GM12878 (cell line): Measurements from ENCODE around the gene AEBP1. TPM values are rescaled to one million over a fixed set of nuclear protein-coding genes. Genes with fewer than 3 reads are reported as not detected.

Experiments
- ATAC-seq: fragments of 200-7000 bp; cut with Tn5 transposase; 3 replicates; pipeline ENCODE4 v1.9.1; 2020; ENCODE audit warnings: mild to moderate bottlenecking, moderate library complexity
- BruUV-seq: library from RNA; stranded (reverse); fragments of 400-500 nt; replicated peaks from 2 replicates; lab custom pipeline; 2021; lab: Mats Ljungman, UMichigan
- CTCF ChIA-PET: fragments of 300-600 bp; sonication (Branson Sonifier 250); formaldehyde crosslinking; extraction: SDS; loops from one replicate; lab custom pipeline; 2021; ENCODE audit warnings: inconsistent platforms; lab: Yijun Ruan, JAX
- POLR2A ChIA-PET: fragments of 350-600 bp; formaldehyde crosslinking; extraction: SDS; loops from one replicate; lab custom pipeline; 2021; ENCODE audit warnings: inconsistent platforms; lab: Charles Lee
- RAD21 ChIA-PET: fragments of 300-600 bp; sonication (Branson Sonifier 250); formaldehyde crosslinking; loops from one replicate; lab custom pipeline; 2023; ENCODE audit warnings: antibody characterized with exemption; ENCODE audit not compliant: unreplicated experiment; lab: Charles Lee
- SMC1A ChIA-PET: fragments of 300-600 bp; sonication (Branson Sonifier 250); formaldehyde crosslinking; loops from one replicate; lab custom pipeline; 2023; ENCODE audit not compliant: unreplicated experiment, uncharacterized antibody; lab: Charles Lee
- DNase-seq: peaks from one replicate; pipeline ENCODE4 v3.0.0-alpha.2; 2011; ENCODE audit warnings: low read depth, low spot score
- FAIRE-seq: peaks from 3 replicates; lab custom pipeline; 2011; peaks lifted over from hg19 to GRCh38; lab: Jason Lieb, UNC
- H2AFZ ChIP-seq: 2 replicates; pipeline ENCODE4 v1.6.0; 2011; ENCODE audit warnings: low read depth, low read length, control low read depth; ENCODE audit not compliant: control insufficient read depth
- H3K27ac ChIP-seq: 2 replicates; pipeline ENCODE4 v1.5.1; 2011; ENCODE audit warnings: control low read depth; ENCODE audit not compliant: control insufficient read depth, insufficient read depth
- H3K27me3 ChIP-seq, 2 experiments: replicated peaks in 1 of 2; 2 replicates each; pipeline versions ENCODE4 v1.6.0 to v1.6.1; 2011; ENCODE audit warnings: low read length in 1 of 2; ENCODE audit not compliant: control insufficient read depth in 2 of 2, insufficient read depth in 2 of 2
- H3K36me3 ChIP-seq, 2 experiments: 2 replicates each; pipeline ENCODE4 v1.5.1; 2011; ENCODE audit warnings: low read length in 1 of 2; ENCODE audit not compliant: control insufficient read depth in 2 of 2, insufficient read depth in 2 of 2
- H3K4me1 ChIP-seq: 2 replicates; pipeline ENCODE4 v1.6.1; 2011; ENCODE audit warnings: mild to moderate bottlenecking, low read length, moderate library complexity, mixed read lengths; ENCODE audit not compliant: control insufficient read depth, insufficient read depth
- H3K4me2 ChIP-seq: 2 replicates; pipeline ENCODE4 v1.6.0; 2011; ENCODE audit warnings: control low read depth; ENCODE audit not compliant: control insufficient read depth, insufficient read depth
- H3K4me3 ChIP-seq: fragments of 200-600 bp; sonication (generic); 2 replicates; pipeline ENCODE4 v1.5.1; 2016
- H3K79me2 ChIP-seq: 2 replicates; pipeline ENCODE4 v1.6.0; 2011; ENCODE audit warnings: low read length; ENCODE audit not compliant: control insufficient read depth, insufficient read depth
- H3K9ac ChIP-seq: 2 replicates; pipeline ENCODE4 v1.8.0; 2011; ENCODE audit warnings: low read length, control low read depth, mixed read lengths; ENCODE audit not compliant: control insufficient read depth, insufficient read depth
- H3K9me3 ChIP-seq: replicated peaks from 3 replicates; pipeline ENCODE4 v1.5.1; 2011; ENCODE audit warnings: mild to moderate bottlenecking, low read length; ENCODE audit not compliant: control insufficient read depth, insufficient read depth
- H4K20me1 ChIP-seq: 2 replicates; pipeline ENCODE4 v1.6.0; 2011; ENCODE audit not compliant: control insufficient read depth, insufficient read depth
- BACH1 ChIP-seq: fragments of 450-650 bp; IDR thresholded peaks from 2 replicates; pipeline ENCODE4 v1.6.1; 2017; ENCODE audit warnings: mild to moderate bottlenecking, borderline replicate concordance
- GABPA ChIP-seq: IDR thresholded peaks from 2 replicates; pipeline ENCODE4 v1.6.1; 2014; ENCODE audit warnings: antibody characterized with exemption, low read depth, mild to moderate bottlenecking, inconsistent platforms
- MXI1 ChIP-seq: fragments of 150-350 bp; IDR thresholded peaks from 2 replicates; pipeline ENCODE4 v1.6.1; 2011; ENCODE audit warnings: low read depth, mild to moderate bottlenecking, inconsistent platforms, low read length, improper control_type of control experiment
- PML ChIP-seq: IDR thresholded peaks from 2 replicates; pipeline ENCODE4 v1.6.1; 2012; ENCODE audit warnings: low read length, inconsistent platforms
- POLR2AphosphoS5 ChIP-seq: IDR thresholded peaks from 2 replicates; pipeline ENCODE4 v1.6.1; 2011; ENCODE audit warnings: mild to moderate bottlenecking, low read length, inconsistent platforms
- ZBED1 ChIP-seq: IDR thresholded peaks from 2 replicates; pipeline ENCODE4 v1.6.1; 2016; ENCODE audit warnings: borderline replicate concordance
- ZNF207 ChIP-seq: fragments of 450-650 bp; IDR thresholded peaks from 2 replicates; pipeline ENCODE4 v1.6.1; 2014; ENCODE audit warnings: antibody characterized with exemption, mild to moderate bottlenecking, borderline replicate concordance
- WGBS: methylation state at CpG from one replicate; pipeline ENCODE4 v1.1.6; 2016; ENCODE audit warnings: low lambda C conversion rate; ENCODE audit not compliant: insufficient replicate concordance, insufficient coverage; ENCODE audit errors: missing lambda C conversion rate; 5-methylcytosine and 5-hydroxymethylcytosine counted together
- in situ Hi-C: fragments of 300-500 bp; cut with MboI; formaldehyde crosslinking; loops from 9 replicates; pipeline ENCODE4 v1.14.3; 2018; ENCODE audit warnings: mixed read lengths
- intact Hi-C: fragments of 100-400 bp; cut with micrococcal nuclease; formaldehyde crosslinking; loops from one replicate; pipeline ENCODE4 v1.14.2; 2022; ENCODE audit not compliant: unreplicated experiment
- polyA plus RNA-seq, 11 experiments: library from polyadenylated mRNA; depleted of rRNA in 4 of 11; unstranded in 6 of 11; stranded (reverse) in 5 of 11; fragments of >200 nt; fragmentation: Nextera tagmentation in 4 of 11; fragmentation: Illumina TruSeq in 1 of 11; extraction: Ambion mirVana in 4 of 11; extraction: Trizol in 1 of 11; gene quantifications; 1 replicate in 1 of 11; 2 replicates in 10 of 11; pipeline versions ENCODE4 v1.2.1 to v1.2.3, GENCODE V29; 2011 to 2016; ENCODE audit warnings: inconsistent platforms in 2 of 11, missing spikeins in 2 of 11, low read depth in 1 of 11
- total RNA-seq, 4 experiments: library from RNA; depleted of rRNA in 3 of 4; stranded (reverse); fragments of >200 nt in 3 of 4; fragmentation: Illumina TruSeq in 1 of 4; extraction: Trizol in 1 of 4; gene quantifications; 2 replicates each; pipeline versions ENCODE4 v1.2.1 to v1.2.3, GENCODE V29; 2013 to 2021
- TF ChIP-seq, protein P1 (sequence below): fragments of 450-650 bp; formaldehyde crosslinking; IDR thresholded peaks from 2 replicates; pipeline ENCODE4 v1.5.0; 2022; ENCODE audit warnings: mild to moderate bottlenecking, missing genetic modification characterization
- TF ChIP-seq, protein P2 (sequence below): IDR thresholded peaks from 2 replicates; pipeline ENCODE4 v1.6.1; 2012; ENCODE audit warnings: low read depth, low read length, improper control_type of control experiment
- TF ChIP-seq, protein P3 (sequence below): IDR thresholded peaks from 2 replicates; pipeline ENCODE4 v1.6.1; 2011; ENCODE audit warnings: low read depth, low read length, improper control_type of control experiment, borderline replicate concordance
- TF ChIP-seq, protein P4 (sequence below): IDR thresholded peaks from 2 replicates; pipeline ENCODE4 v1.6.1; 2012; ENCODE audit warnings: low read length, inconsistent platforms
- TF ChIP-seq, protein P5 (sequence below): IDR thresholded peaks from 2 replicates; pipeline ENCODE4 v1.6.1; 2012; ENCODE audit warnings: mild to moderate bottlenecking, low read depth, low read length
- TF ChIP-seq, protein P6 (sequence below): IDR thresholded peaks from 2 replicates; pipeline ENCODE4 v1.6.1; 2011; ENCODE audit warnings: borderline replicate concordance, low read depth, mild to moderate bottlenecking, moderate library complexity, mixed read lengths, low read length; ENCODE audit not compliant: insufficient read depth; ENCODE audit errors: extremely low read length

The AEBP1 gene
- total and polyA plus RNA-seq, 10 of the 15 experiments (the other 5 are each of a cell fraction or from before 2014, with no cell fraction given), result 0.06 to 0.23 (median 0.11) TPM; not detected in 5

DNA sequence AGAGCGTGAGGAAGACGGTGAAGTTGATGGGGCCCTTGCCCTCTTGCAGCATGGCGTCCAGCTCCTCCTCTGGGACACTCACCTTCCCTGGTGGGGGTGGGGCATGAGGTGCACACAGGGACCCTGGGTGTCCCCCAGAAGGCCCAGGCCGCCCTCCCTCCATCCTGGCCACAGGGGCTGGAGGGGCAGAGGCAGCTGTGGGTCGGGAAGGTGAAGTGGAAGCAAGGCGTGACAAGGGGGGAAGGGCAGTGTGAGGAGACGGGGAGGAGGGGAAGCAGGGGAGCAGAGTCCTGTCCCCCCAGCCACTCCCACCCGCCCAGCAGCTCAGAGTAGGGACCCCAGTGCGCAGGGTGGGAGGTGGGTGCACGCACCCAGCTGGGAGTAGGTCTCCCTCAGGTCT is 36.2 kb downstream of the AEBP1 start:
- Histone ChIP-seq H3K9me3 (no peaks in the 10 kb centered on the region), H3K27me3 (no peaks in the 10 kb centered on the region), H3K4me2 (no peak overlapping the region), H4K20me1 (no peaks in the 10 kb centered on the region), H3K79me2 (no peaks in the 10 kb centered on the region), H3K4me1 (no peaks in the 10 kb centered on the region), H2AFZ (no peak overlapping the region), H3K4me3 (no peak overlapping the region), H3K27ac (no peak overlapping the region), H3K36me3 (no peaks in the 10 kb centered on the region), H3K9ac (no peak overlapping the region)
- no TSS peak for BruUV-seq
- RAD21 ChIA-PET, result no interaction called here
- FAIRE-seq (no peak), ATAC-seq (no peak), DNase-seq (no peak)
- POLR2A ChIA-PET, result no interaction called here
- 35% methylated on average over 8 of the region's 10 CpGs for WGBS
- in situ Hi-C loops, result no loop called here
- SMC1A ChIA-PET, result no interaction called here
- CTCF ChIA-PET, result no interaction called here
- intact Hi-C loops, result no loop called here
- TF ChIP-seq, protein P1, sequence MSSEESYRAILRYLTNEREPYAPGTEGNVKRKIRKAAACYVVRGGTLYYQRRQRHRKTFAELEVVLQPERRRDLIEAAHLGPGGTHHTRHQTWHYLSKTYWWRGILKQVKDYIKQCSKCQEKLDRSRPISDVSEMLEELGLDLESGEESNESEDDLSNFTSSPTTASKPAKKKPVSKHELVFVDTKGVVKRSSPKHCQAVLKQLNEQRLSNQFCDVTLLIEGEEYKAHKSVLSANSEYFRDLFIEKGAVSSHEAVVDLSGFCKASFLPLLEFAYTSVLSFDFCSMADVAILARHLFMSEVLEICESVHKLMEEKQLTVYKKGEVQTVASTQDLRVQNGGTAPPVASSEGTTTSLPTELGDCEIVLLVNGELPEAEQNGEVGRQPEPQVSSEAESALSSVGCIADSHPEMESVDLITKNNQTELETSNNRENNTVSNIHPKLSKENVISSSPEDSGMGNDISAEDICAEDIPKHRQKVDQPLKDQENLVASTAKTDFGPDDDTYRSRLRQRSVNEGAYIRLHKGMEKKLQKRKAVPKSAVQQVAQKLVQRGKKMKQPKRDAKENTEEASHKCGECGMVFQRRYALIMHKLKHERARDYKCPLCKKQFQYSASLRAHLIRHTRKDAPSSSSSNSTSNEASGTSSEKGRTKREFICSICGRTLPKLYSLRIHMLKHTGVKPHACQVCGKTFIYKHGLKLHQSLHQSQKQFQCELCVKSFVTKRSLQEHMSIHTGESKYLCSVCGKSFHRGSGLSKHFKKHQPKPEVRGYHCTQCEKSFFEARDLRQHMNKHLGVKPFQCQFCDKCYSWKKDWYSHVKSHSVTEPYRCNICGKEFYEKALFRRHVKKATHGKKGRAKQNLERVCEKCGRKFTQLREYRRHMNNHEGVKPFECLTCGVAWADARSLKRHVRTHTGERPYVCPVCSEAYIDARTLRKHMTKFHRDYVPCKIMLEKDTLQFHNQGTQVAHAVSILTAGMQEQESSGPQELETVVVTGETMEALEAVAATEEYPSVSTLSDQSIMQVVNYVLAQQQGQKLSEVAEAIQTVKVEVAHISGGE (CRISPR knock-in tag), result no peak
- TF ChIP-seq, protein P2, sequence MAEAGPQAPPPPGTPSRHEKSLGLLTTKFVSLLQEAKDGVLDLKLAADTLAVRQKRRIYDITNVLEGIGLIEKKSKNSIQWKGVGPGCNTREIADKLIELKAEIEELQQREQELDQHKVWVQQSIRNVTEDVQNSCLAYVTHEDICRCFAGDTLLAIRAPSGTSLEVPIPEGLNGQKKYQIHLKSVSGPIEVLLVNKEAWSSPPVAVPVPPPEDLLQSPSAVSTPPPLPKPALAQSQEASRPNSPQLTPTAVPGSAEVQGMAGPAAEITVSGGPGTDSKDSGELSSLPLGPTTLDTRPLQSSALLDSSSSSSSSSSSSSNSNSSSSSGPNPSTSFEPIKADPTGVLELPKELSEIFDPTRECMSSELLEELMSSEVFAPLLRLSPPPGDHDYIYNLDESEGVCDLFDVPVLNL, result no peak
- TF ChIP-seq ZNF207 (no peak), ZBED1 (no peak), BACH1 (no peak), POLR2AphosphoS5 (no peak), GABPA (no peak), PML (no peak), MXI1 (no peak)
- TF ChIP-seq, protein P3, sequence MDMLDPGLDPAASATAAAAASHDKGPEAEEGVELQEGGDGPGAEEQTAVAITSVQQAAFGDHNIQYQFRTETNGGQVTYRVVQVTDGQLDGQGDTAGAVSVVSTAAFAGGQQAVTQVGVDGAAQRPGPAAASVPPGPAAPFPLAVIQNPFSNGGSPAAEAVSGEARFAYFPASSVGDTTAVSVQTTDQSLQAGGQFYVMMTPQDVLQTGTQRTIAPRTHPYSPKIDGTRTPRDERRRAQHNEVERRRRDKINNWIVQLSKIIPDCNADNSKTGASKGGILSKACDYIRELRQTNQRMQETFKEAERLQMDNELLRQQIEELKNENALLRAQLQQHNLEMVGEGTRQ, result no peak
- TF ChIP-seq, protein P4, sequence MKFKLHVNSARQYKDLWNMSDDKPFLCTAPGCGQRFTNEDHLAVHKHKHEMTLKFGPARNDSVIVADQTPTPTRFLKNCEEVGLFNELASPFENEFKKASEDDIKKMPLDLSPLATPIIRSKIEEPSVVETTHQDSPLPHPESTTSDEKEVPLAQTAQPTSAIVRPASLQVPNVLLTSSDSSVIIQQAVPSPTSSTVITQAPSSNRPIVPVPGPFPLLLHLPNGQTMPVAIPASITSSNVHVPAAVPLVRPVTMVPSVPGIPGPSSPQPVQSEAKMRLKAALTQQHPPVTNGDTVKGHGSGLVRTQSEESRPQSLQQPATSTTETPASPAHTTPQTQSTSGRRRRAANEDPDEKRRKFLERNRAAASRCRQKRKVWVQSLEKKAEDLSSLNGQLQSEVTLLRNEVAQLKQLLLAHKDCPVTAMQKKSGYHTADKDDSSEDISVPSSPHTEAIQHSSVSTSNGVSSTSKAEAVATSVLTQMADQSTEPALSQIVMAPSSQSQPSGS, result no peak
- TF ChIP-seq, protein P5, sequence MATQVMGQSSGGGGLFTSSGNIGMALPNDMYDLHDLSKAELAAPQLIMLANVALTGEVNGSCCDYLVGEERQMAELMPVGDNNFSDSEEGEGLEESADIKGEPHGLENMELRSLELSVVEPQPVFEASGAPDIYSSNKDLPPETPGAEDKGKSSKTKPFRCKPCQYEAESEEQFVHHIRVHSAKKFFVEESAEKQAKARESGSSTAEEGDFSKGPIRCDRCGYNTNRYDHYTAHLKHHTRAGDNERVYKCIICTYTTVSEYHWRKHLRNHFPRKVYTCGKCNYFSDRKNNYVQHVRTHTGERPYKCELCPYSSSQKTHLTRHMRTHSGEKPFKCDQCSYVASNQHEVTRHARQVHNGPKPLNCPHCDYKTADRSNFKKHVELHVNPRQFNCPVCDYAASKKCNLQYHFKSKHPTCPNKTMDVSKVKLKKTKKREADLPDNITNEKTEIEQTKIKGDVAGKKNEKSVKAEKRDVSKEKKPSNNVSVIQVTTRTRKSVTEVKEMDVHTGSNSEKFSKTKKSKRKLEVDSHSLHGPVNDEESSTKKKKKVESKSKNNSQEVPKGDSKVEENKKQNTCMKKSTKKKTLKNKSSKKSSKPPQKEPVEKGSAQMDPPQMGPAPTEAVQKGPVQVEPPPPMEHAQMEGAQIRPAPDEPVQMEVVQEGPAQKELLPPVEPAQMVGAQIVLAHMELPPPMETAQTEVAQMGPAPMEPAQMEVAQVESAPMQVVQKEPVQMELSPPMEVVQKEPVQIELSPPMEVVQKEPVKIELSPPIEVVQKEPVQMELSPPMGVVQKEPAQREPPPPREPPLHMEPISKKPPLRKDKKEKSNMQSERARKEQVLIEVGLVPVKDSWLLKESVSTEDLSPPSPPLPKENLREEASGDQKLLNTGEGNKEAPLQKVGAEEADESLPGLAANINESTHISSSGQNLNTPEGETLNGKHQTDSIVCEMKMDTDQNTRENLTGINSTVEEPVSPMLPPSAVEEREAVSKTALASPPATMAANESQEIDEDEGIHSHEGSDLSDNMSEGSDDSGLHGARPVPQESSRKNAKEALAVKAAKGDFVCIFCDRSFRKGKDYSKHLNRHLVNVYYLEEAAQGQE, result no peak
- TF ChIP-seq, protein P6, sequence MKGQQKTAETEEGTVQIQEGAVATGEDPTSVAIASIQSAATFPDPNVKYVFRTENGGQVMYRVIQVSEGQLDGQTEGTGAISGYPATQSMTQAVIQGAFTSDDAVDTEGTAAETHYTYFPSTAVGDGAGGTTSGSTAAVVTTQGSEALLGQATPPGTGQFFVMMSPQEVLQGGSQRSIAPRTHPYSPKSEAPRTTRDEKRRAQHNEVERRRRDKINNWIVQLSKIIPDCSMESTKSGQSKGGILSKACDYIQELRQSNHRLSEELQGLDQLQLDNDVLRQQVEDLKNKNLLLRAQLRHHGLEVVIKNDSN, result no peak
